Adrenal gland (tissue), 5 donors: ENCODE data around the gene RGMB.

Experiments used
- POLR2A ChIP-seq, 2 donors: fragments of 450-650 bp; IDR thresholded peaks; one replicate each; pipeline ENCODE4 v1.6.1; 2017; ENCODE audit warnings: antibody characterized with exemption in 2 of 2, mild to moderate bottlenecking in 2 of 2, moderate library complexity in 1 of 2
- TF ChIP-seq, protein P1 (sequence below), 6 experiments: fragments of 450-650 bp in 4 of 6; fragments of 200-600 bp in 2 of 6; sonication (generic) in 1 of 6; IDR thresholded peaks; 1 replicate in 5 of 6; 2 replicates in 1 of 6; pipeline versions ENCODE4 v1.5.1 to v1.8.0; 2016 to 2021; ENCODE audit warnings: antibody characterized with exemption in 6 of 6, mild to moderate bottlenecking in 2 of 6, moderate library complexity in 1 of 6
- donor health status: DM: no; HTN: no; CAD: no.

DNA sequence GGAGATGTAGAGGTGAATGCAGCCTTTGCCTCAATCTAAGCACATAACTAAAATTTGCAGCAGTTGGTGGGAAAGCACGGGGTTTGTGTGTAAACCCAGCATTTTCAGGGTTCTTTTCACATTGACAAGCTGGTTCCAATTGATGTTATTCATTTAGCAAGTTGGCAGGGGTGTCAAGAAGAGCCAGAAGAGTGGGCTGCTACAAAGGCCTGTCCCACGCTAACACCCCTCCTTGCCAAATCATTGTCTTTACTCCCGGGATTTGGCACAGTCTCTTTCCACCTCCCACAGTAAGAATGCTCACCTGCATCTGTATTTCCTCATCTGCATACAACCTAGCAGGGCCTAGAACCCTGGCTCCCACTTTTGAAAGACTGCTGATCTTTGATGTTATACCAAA lies 11.8 kb downstream of the RGMB start:
- TF ChIP-seq, protein P1, sequence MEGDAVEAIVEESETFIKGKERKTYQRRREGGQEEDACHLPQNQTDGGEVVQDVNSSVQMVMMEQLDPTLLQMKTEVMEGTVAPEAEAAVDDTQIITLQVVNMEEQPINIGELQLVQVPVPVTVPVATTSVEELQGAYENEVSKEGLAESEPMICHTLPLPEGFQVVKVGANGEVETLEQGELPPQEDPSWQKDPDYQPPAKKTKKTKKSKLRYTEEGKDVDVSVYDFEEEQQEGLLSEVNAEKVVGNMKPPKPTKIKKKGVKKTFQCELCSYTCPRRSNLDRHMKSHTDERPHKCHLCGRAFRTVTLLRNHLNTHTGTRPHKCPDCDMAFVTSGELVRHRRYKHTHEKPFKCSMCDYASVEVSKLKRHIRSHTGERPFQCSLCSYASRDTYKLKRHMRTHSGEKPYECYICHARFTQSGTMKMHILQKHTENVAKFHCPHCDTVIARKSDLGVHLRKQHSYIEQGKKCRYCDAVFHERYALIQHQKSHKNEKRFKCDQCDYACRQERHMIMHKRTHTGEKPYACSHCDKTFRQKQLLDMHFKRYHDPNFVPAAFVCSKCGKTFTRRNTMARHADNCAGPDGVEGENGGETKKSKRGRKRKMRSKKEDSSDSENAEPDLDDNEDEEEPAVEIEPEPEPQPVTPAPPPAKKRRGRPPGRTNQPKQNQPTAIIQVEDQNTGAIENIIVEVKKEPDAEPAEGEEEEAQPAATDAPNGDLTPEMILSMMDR (IDR thresholded peaks at IDR 0.05): no peak
- TF ChIP-seq POLR2A (IDR thresholded peaks at IDR 0.05): no peak
